ENCODE measurements around the gene BSG. TPM values are rescaled to one million over a fixed set of nuclear protein-coding genes. Genes with fewer than 3 reads are reported as not detected.
A peak's percentile ranks its signal among the peaks of the same experiment; 100 is the strongest.

The BSG gene
- total and polyA plus RNA-seq, 9 of the 15 experiments (the other 6 are each of a cell fraction or from before 2014, with no cell fraction given) = 4.6 to 495 (median 187) TPM

DNA sequence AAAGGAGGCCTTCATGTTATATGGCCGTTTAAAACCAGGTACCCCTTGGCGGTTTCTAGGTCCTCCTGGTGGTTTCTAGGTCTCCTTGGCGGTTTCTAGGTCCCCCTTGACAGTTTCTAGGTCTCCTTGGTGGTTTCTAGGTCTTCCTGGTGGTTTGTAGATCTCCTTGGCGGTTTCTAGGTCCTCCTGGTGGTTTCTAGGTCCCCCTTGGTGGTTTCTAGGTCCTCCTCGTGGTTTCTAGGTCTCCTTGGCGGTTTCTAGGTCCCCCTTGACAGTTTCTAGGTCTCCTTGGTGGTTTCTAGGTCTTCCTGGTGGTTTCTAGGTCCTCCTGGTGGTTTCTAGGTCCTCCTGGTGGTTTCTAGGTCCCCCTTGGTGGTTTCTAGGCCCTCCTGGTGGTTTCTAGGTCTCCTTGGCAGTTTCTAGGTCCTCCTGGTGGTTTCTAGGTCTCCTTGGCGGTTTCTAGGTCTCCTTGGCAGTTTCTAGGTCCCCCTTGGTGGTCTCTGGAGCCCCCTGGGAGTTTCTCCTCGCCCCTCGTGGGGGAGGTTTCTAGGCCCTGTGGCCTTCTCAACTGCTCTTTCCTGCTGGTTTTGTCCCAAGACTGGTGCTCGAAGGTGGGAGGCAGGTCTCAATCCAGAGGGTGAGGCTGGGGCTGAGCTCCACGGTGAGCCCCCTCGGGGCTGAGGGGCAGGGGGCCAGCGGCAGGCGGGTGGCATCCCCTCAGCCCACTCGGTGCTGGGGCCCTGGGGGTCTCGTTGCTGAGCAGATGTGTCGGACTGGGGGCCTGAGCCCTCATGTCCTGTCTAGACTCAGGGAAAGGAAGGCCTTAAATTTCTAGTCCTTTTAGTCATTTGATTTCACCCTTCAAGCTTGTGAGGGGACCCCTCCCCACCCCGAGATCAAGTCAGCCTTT, 25.3 kb downstream of the BSG start (continued):
- TF ChIP-seq, protein P1, sequence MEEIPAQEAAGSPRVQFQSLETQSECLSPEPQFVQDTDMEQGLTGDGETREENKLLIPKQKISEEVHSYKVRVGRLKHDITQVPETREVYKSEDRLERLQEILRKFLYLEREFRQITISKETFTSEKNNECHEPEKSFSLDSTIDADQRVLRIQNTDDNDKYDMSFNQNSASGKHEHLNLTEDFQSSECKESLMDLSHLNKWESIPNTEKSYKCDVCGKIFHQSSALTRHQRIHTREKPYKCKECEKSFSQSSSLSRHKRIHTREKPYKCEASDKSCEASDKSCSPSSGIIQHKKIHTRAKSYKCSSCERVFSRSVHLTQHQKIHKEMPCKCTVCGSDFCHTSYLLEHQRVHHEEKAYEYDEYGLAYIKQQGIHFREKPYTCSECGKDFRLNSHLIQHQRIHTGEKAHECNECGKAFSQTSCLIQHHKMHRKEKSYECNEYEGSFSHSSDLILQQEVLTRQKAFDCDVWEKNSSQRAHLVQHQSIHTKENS (CRISPR knock-in tag; IDR thresholded peaks at IDR 0.05) = no peak
- TF ChIP-seq, protein P2, sequence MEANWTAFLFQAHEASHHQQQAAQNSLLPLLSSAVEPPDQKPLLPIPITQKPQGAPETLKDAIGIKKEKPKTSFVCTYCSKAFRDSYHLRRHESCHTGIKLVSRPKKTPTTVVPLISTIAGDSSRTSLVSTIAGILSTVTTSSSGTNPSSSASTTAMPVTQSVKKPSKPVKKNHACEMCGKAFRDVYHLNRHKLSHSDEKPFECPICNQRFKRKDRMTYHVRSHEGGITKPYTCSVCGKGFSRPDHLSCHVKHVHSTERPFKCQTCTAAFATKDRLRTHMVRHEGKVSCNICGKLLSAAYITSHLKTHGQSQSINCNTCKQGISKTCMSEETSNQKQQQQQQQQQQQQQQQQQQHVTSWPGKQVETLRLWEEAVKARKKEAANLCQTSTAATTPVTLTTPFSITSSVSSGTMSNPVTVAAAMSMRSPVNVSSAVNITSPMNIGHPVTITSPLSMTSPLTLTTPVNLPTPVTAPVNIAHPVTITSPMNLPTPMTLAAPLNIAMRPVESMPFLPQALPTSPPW (CRISPR knock-in tag; IDR thresholded peaks at IDR 0.05) = peak; percentile 12; the same call in 1 of the 2 replicates
- no peak for TF ChIP-seq MAZ (CRISPR knock-in tag; conservative IDR thresholded peaks at IDR 0.05 in 1 of 2, IDR thresholded peaks at IDR 0.05 in 1 of 2)
- peak; percentile 93 for TF ChIP-seq DACH1 (IDR thresholded peaks at IDR 0.05; ENCODE audit: partially characterized antibody)
- TF ChIP-seq TCFL5 (CRISPR knock-in tag; conservative IDR thresholded peaks at IDR 0.05) = no peak
- no peak for TF ChIP-seq FOXJ2 (tag; IDR thresholded peaks at IDR 0.05)
- TF ChIP-seq, protein P3, sequence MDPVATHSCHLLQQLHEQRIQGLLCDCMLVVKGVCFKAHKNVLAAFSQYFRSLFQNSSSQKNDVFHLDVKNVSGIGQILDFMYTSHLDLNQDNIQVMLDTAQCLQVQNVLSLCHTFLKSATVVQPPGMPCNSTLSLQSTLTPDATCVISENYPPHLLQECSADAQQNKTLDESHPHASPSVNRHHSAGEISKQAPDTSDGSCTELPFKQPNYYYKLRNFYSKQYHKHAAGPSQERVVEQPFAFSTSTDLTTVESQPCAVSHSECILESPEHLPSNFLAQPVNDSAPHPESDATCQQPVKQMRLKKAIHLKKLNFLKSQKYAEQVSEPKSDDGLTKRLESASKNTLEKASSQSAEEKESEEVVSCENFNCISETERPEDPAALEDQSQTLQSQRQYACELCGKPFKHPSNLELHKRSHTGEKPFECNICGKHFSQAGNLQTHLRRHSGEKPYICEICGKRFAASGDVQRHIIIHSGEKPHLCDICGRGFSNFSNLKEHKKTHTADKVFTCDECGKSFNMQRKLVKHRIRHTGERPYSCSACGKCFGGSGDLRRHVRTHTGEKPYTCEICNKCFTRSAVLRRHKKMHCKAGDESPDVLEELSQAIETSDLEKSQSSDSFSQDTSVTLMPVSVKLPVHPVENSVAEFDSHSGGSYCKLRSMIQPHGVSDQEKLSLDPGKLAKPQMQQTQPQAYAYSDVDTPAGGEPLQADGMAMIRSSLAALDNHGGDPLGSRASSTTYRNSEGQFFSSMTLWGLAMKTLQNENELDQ (CRISPR knock-in tag; IDR thresholded peaks at IDR 0.05; ENCODE audit: borderline replicate concordance) = no peak
- TF ChIP-seq KLF13 (tag; IDR thresholded peaks at IDR 0.05; ENCODE audit: borderline replicate concordance, low read depth) = no peak
- no peak for TF ChIP-seq NEUROD1 (IDR thresholded peaks at IDR 0.05; ENCODE audit: borderline replicate concordance, low read depth, low read length, partially characterized antibody)
- TF ChIP-seq, protein P4, sequence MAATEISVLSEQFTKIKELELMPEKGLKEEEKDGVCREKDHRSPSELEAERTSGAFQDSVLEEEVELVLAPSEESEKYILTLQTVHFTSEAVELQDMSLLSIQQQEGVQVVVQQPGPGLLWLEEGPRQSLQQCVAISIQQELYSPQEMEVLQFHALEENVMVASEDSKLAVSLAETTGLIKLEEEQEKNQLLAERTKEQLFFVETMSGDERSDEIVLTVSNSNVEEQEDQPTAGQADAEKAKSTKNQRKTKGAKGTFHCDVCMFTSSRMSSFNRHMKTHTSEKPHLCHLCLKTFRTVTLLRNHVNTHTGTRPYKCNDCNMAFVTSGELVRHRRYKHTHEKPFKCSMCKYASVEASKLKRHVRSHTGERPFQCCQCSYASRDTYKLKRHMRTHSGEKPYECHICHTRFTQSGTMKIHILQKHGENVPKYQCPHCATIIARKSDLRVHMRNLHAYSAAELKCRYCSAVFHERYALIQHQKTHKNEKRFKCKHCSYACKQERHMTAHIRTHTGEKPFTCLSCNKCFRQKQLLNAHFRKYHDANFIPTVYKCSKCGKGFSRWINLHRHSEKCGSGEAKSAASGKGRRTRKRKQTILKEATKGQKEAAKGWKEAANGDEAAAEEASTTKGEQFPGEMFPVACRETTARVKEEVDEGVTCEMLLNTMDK (IDR thresholded peaks at IDR 0.05; ENCODE audit: borderline replicate concordance, insufficient read depth, low read depth, low read length, poor library complexity, severe bottlenecking) = no peak
- TF ChIP-seq KLF16 (IDR thresholded peaks at IDR 0.05) = no peak
- peak; percentile 74; the same call in 1 of the 2 replicates for TF ChIP-seq SP1 (CRISPR knock-in tag; IDR thresholded peaks at IDR 0.05)
- TF ChIP-seq HOXB6 (CRISPR knock-in tag; IDR thresholded peaks at IDR 0.05; ENCODE audit: borderline replicate concordance) = no peak
- peak; percentile 83 for TF ChIP-seq EP300 (IDR thresholded peaks at IDR 0.05; ENCODE audit: low read length)
- TF ChIP-seq PHB2 (IDR thresholded peaks at IDR 0.05; ENCODE audit: low read depth) = no peak
- no peak for TF ChIP-seq SPI1 (IDR thresholded peaks at IDR 0.05; ENCODE audit: borderline replicate concordance, low read depth, low read length)
- TF ChIP-seq, protein P5, sequence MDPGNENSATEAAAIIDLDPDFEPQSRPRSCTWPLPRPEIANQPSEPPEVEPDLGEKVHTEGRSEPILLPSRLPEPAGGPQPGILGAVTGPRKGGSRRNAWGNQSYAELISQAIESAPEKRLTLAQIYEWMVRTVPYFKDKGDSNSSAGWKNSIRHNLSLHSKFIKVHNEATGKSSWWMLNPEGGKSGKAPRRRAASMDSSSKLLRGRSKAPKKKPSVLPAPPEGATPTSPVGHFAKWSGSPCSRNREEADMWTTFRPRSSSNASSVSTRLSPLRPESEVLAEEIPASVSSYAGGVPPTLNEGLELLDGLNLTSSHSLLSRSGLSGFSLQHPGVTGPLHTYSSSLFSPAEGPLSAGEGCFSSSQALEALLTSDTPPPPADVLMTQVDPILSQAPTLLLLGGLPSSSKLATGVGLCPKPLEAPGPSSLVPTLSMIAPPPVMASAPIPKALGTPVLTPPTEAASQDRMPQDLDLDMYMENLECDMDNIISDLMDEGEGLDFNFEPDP (CRISPR knock-in tag; IDR thresholded peaks at IDR 0.05) = no peak
